GM18867 (cell line): Measurements from ENCODE around the gene VWF.
A peak's percentile ranks its signal among the peaks of the same experiment; 100 is the strongest.
"Not testable (repeated sequence)": the region's sequence is repeated elsewhere in the genome, so short reads cannot be mapped to it uniquely, and the experiment has no call there.

Experiments
- ATAC-seq: cut with Tn5 transposase; IDR thresholded peaks from one replicate; pipeline ENCODE4 v1.9.1; 2021; ENCODE audit warnings: mild to moderate bottlenecking, moderate library complexity; ENCODE audit not compliant: unreplicated experiment

VWF gene

DNA sequence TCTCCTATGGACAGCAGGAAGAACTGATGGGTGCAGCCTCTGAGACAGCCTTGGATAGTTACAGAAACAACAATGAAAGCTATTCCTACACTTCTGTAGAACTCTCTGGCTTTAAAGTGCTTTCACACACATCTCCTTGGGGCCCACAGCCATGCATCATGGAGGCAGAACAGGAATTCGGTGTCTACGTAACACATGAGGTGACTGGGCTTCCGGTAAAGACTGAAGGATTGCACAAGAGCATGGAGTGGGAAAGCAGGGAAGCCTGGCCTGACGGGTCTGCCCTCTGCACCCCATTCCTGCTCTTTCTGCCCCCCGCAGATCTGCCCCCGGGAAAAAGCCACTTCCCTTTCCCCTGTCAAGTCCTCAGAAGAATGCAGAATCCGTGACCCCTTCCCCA lies 82.6 kb downstream of the VWF start:
- no peak for ATAC-seq

DNA sequence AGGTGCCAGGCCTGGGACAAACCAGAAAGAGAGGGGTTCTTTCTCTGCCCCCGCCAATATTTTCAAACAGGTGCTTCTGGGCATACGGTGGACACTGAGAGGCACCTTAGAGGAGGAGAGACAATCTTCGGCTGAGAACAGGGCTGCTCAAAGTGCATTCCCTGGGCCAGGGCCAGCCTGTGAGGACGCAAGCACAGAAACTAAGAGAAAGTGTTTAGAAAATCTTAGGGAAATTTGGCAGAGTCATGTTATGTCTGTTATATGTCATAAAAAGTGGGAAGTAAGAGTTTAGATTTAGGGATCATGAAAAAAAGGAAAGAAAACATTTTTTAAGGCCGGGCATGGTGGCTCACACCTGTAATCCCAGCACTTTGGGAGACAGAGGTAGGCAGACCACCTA lies 83.7 kb downstream of the VWF start:
- ATAC-seq = no peak

DNA sequence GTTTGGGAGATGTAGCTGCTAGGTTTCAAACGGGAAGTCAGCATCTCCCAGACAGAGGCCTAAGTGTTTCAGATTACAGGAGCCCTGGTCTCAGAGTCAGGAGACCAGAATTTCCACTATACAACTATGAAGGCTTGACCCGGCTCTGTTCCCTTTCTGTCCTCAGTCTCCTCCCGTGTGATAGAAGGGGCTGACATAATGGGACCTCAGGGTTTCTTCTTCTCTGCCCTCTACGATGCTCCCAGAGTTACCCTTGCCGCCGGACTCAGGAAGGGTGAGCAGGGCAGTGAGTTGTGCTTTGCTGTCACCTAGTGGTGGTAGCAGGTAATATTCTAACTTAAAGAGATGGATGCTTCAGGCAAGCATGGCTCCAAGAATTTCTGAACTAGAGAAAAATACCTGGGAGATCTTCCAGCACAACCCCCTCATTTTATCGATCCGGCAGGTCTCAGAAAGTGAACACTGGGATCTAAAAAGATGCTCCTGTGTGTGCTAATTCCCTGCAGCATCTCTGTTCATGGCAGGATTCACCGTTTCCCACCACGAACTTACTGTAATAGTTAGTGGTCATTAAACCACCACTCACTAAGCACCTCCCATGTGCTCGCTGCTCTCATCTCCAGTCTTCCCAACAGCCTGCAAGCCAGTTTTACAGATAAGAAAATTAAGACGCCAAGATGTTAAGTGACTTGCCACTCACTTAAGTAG lies 84.4 kb downstream of the VWF start:
- peak; percentile 61 for ATAC-seq

DNA sequence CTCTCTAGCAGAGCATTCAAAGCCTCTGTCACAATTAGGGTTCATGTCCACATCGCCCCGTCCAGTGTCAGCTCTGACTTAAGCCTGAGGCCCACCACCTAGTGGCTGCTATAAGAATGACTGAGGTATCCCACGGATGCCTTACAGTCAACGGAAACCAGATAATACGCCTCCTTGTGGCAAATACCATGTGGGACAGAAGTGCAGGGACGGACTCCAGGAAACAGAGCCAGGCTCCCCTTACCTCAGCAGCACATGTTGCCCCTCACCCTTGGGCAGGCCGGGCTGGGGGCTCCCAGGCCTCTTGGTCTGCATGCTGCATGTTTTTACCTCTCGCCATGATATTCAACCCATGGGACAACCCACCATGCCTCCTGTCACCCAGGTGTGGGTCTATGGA lies 86.3 kb downstream of the VWF start:
- peak; percentile 81 for ATAC-seq

DNA sequence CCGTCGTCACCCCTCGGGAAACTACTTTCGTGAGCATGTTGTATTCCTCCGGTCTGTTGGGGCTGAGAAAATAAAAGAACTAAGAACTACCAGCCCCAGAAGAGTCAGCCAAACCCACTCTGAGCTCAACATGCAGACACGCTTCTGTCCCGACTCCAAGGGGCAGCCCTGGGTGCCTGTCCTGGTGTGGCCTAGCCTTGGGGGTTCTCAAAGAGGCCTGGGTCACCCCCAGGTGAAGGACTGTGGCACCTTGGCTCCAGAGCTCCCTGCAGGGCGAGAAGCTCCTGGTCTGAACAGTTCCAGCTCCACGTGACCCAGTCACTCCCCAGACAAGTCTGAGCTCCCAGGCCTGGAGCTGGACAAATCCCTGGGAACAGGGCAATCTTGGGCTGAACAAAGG lies 87.0 kb downstream of the VWF start:
- ATAC-seq = no peak

DNA sequence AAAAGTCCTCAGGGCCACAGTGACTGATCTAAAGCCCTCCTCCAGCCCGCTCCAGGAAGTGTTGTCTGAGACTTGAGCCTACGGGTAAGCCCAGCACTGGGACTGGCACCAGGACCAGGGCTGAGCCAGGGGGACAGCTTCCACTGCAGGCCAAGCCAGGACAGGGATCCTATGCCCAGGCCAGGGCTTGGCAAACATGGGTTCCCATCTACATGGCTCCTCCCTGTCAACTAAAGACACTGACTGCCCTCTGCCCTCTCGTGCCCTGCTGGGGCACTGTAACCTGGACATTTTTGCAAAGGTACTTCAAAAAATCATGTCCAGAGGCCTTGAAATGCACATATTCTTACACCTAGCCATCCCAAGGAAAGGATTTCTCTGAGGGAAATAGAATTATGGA lies 88.0 kb downstream of the VWF start:
- no peak for ATAC-seq

DNA sequence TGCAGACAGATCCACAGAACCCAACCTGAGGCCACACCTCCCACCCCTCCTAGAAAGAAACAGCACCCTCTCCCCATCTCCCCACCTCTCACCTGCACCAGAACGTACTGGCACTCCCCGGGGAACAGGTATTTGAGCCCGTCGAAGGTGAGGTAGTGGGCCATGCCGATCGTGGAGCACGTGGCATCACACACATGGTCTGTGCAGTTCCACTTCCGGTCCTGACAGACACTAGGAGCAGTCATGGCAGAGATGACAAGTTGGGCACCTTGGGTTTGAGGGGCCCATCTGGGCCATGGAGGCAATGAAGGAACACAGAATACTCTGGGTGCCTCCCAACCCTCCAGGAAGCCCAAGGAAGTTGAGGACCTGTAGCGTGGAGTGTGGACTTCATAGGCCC lies 89.9 kb downstream of the VWF start:
- no peak for ATAC-seq

DNA sequence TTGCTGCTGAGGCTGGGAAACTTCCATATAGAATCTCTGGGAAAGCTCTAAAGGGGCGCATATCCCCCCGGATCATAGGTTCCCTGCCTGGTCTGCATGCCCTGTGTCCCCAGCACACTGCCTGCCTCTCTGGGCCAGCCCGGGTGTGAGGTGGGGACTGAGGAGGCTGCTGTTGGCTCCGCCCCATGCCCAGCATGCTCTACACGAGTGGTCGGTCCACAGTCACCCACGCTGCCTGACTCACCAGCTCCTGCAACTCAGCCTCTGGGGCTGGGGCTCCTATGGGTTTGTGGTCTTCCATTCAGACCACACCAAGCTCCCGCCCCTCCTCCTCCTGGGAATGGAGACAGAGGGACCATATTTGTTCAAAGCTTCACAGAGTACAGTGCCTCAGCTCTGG lies 90.9 kb downstream of the VWF start:
- ATAC-seq = no peak

DNA sequence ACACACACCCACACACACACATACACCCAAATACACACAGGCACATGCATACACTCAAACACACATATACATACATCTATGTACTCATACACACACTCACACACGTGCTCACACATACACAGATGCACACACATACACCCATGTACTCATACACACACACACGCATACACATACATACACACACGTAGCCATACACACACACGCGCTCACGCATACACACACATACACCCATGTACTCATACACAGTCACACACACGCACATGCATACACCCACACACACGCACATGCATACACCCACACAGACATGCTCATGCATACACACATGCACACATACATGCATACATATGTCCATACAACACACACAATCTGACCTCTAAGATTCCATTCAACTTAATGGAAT lies 91.7 kb downstream of the VWF start:
- no peak for ATAC-seq

DNA sequence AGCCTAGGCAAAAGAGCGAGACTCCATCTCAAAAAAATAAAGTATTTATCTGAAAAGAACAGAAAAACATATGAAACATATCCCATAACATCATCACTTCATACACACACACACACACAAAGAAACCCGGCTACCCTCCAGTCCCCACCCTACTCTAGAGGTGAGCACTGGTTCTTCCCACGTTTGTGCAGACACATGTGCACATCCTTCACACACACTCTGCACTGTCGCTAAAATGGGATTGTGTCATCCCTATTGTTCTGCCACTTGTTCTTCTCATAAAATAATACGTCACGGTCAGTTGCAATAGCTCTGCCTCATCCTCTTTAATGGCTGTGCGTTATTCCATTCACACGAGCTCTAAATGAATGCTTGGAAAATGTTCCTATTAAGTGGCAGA lies 93.5 kb downstream of the VWF start:
- no peak for ATAC-seq

DNA sequence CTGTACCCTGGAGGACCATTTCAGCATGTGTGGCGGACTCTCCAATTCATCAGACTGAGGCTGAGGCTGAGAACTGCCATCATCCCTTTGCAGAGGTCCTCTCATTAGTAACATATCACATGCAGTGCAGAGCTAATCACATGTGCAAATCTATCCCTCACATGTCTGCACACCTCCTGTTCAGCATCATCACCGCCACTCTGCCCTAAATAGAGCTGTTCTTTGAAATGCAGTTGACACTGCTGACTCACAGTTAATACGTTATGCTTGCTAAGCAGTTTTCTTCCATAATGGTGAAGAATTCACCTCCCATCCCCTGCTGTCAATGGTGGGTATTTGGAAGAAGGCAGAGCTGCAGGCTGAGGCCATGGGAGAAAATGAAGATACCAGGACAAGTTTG lies 94.4 kb downstream of the VWF start:
- no peak for ATAC-seq

DNA sequence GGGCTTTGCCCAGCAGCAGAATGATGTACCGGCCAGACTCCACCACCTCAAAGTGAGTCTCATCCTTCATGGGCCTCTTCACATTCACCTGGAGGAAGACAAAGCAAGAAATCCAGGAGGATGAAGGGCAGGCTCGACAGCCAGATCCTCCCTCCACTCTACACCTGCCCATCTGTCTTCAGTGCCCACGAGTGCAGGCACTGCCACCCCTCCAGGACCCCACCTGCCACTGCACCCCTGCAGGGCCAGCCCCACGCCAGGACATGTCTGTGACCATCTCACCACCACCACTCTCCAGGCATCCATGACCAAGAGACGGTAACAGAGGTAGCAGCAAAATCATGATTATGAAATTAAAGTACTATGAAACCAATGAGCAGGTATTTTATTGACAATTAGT lies 95.1 kb downstream of the VWF start:
- ATAC-seq = no peak

DNA sequence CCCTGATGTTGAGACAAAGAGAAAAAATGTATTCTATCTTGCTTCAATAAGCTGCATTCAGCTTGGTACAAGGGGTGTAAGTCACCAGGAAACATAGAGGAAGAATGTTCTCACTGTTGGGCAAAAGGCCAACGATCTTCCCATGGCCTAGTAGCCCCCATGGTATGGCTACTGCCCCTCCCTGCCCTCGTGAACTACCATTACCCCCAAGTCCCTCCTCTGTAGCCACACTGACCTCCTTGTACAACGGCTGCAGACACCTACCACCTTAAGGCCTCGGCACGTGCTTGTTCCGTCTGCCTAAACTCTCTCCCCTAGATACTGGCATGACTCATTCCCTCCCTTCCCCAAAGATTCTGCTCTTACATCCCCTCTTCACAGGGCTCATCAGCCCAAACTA lies 97.5 kb downstream of the VWF start:
- ATAC-seq = no peak

DNA sequence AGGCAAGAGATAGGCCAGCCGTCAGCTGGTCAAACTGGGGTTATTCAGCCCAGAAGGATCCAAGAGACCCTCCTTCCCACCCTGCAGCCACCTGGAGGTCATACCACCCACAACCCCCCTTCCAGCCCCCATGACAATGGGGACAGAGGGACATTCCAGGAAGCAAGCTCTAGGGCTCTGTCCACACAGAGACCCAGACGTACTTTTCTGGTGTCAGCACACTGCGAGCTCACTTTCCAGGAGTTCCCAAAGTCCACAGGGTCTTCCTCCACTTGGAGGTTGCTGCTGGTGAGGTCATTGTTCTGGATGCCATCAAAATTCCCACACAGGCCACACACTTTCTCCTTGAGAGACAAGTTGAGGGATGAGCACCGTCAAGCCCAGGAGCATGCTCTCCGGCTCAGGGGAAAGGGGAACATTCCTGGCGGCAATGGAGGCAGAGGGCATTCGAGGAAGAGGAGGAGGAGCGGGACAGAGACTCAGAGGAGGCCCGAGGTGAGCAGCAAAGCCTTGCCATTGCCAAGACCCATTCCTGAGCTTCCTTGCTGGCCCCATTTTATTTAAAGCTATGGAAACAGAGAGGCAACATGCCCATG lies 98.7 kb downstream of the VWF start:
- not testable (repeated sequence) for ATAC-seq

DNA sequence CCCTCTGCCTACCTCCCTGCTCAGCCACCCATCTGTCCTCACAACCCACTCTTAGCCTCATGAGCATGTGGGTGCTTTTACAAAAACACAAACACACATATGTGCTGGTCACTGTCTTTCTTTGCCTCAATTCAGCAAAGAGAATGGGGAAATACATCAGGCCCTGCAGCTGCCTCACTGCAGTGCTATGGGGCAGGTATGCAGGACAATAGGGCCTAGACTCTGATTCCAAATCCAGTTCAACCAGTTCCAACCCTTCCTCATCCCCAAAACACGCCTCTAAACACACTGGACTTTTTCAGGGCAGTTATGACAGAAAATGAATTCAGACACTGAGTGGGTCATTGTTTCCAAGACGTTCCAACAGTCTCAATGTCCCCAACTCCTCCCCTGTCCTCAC lies 100.4 kb downstream of the VWF start:
- not testable (repeated sequence) for ATAC-seq

DNA sequence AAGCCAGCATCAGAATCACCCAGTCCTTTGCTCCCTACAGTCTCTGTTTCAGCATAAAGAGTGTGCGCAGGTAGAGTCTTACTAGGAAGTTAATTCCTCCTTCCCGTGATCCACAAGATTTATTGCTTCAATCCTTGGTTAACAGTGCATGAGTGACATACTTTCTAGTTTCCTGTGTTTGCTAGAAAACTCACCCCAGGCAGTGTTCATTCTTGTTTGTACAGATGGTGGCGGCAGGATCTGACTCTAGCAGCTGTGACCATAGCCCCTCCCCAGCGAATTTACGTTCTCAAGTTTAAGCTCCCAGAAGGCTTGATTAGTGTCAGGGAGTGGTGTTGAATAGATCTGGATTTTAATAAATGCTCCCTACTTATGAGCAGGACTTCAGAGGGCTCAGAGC lies 103.5 kb downstream of the VWF start:
- ATAC-seq = no peak

DNA sequence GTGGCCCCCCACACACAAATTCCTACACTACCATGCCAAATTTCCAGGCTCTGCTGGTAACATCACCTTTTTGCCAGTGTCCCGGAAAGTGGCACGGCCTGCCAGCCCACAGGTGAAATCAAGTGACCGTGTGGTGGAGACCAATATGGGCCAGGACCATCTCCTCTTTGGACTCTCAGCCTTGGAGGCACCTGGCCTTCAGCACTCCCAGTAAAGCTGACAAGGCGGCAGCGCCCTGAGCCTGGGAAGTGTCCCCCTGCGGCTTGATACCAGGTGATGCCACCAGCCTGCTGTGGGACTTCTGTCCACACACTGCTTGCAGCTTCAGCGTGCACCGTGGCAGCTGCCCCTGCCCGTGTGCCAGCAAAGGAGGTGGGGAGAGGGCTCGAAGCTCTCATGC lies 104.0 kb downstream of the VWF start:
- ATAC-seq = not testable (repeated sequence)

DNA sequence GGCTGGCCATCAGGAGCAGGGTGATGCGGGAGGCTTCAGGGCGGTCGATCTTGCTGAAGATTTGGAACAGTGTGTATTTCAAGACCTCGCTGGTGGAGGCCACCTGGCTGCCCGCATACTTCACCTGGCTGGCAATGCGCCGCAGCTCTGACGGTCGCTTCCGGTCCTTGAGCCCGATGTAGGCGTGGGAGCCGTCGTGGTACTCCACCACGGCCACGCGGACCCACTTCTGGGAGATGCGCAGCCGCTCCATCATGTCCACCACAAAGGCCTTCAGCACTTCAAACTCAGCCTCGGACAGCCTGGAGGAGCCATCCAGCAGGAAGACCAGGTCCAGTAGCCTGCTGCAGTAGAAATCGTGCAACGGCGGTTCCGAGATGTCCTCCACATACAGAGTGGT lies 105.2 kb downstream of the VWF start:
- ATAC-seq = not testable (repeated sequence)

DNA sequence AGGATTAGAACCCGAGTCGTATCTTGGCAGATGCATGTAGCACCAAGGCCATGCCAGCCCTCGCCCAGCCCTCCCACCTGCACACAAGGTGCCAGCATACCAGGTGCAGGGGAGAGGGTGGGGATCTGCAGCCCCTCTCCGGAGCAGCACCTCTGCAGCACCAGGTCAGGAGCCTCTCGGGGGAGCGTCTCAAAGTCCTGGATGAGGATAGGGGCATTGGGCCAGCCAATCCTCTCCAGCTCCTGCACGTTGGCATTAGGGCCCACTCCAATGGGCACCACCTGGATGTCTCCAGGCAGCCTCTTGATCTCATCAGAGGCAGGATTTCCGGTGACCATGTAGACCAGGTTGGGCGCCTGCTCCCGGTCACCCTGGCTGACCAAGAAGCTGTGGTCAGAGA lies 106.2 kb downstream of the VWF start:
- no peak for ATAC-seq

DNA sequence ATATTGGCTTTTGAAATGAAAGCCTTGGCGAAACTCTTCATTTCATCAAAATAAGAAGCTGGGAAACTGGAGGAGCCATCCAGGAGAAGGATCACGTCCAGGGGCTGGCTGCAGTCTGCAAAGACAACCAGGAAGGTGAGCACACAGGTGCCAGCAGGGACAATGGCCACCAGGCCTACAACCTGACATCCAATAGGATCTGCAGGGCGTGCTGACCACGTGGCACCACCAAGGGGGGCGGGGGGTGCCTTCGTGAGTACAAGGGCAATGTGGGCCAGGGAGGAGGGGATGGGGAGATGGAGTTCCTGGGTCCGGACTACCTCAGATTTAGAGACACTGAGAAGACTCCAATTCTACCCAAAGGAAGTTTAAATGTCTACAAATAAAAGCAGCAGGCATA lies 107.7 kb downstream of the VWF start:
- no peak for ATAC-seq

DNA sequence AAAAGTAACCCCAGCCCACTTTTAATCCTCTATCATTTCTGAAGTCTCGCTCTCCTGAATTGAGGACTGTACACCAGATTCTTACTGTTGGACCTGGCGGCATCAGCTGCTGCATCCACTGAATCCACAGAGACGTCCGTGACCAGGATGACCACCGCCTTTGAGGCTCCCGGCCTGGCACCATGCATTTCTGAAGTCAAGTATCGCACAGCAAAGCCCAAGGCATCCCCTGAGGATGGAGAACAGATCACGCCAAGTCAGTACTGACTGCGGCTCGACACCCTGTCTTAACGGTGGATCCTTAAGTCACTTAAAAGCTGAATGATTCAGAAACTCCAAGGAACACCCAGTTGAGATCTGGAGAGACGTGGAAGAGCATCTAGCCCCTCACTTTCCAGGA lies 108.5 kb downstream of the VWF start:
- not testable (repeated sequence) for ATAC-seq

DNA sequence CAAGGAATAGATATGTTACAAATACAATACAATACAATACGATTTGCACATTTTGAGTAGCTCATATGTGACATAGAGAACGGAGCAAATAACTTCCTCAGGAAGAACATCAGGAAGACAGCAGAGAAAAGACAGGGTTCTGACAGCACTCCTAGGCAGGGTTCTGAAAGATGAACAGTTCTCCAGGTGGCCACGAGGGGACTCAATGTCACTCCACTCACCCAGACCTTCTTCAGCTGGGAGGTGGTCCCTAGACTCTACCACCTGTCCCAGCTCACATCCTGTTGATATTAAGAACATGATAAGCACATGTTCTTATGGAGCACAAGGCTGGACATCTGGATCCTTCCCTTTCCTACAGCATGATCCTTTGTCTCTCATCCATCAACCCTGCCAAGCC lies 109.2 kb downstream of the VWF start:
- ATAC-seq = not testable (repeated sequence)
